ENCODE measurements around the gene PXN.

PXN gene

GRCh38 chr12:120239776-120240494 is 25.6 kb downstream of the PXN start:
- ATAC-seq = no peak
- no peak for TF ChIP-seq ESRRG (CRISPR knock-in tag; IDR thresholded peaks at IDR 0.05)
- no peak for TF ChIP-seq CREB5 (CRISPR knock-in tag; IDR thresholded peaks at IDR 0.05; ENCODE audit: low read depth)
- no peak for TF ChIP-seq CSDC2 (CRISPR knock-in tag; IDR thresholded peaks at IDR 0.05)
- TF ChIP-seq TSHZ2 (CRISPR knock-in tag; IDR thresholded peaks at IDR 0.05) = no peak
- no peak for TF ChIP-seq ARNTL (CRISPR knock-in tag; IDR thresholded peaks at IDR 0.05; ENCODE audit: borderline replicate concordance, low read depth)
- TF ChIP-seq ZFP3 (CRISPR knock-in tag; IDR thresholded peaks at IDR 0.05) = no peak
- TF ChIP-seq SNAI2 (CRISPR knock-in tag; IDR thresholded peaks at IDR 0.05) = no peak
- no peak for TF ChIP-seq ISL1 (CRISPR knock-in tag; IDR thresholded peaks at IDR 0.05)
- no peak for TF ChIP-seq OSR1 (CRISPR knock-in tag; IDR thresholded peaks at IDR 0.05)
- TF ChIP-seq ZNF8 (CRISPR knock-in tag; IDR thresholded peaks at IDR 0.05) = no peak
- TF ChIP-seq CSRNP3 (CRISPR knock-in tag; IDR thresholded peaks at IDR 0.05) = no peak
- TF ChIP-seq ZNF565 (CRISPR knock-in tag; conservative IDR thresholded peaks at IDR 0.05; ENCODE audit: low read depth) = no peak
- no peak for TF ChIP-seq TCF4 (CRISPR knock-in tag; IDR thresholded peaks at IDR 0.05; ENCODE audit: borderline replicate concordance)
- TF ChIP-seq PATZ1 (CRISPR knock-in tag; IDR thresholded peaks at IDR 0.05; ENCODE audit: borderline replicate concordance) = no peak
- TF ChIP-seq TOX (CRISPR knock-in tag; IDR thresholded peaks at IDR 0.05; ENCODE audit: borderline replicate concordance) = no peak
- TF ChIP-seq BACH2 (CRISPR knock-in tag; IDR thresholded peaks at IDR 0.05; ENCODE audit: borderline replicate concordance) = no peak

GRCh38 chr12:120238839-120239445 is 26.6 kb downstream of the PXN start:
- no peak for ATAC-seq
- TF ChIP-seq CSRNP3 (CRISPR knock-in tag; IDR thresholded peaks at IDR 0.05) (no peak), CREB5 (CRISPR knock-in tag; IDR thresholded peaks at IDR 0.05; ENCODE audit: low read depth) (no peak), POU6F1 (CRISPR knock-in tag; IDR thresholded peaks at IDR 0.05; ENCODE audit: borderline replicate concordance, low read depth) (no peak), OSR1 (CRISPR knock-in tag; IDR thresholded peaks at IDR 0.05) (no peak), ZNF565 (CRISPR knock-in tag; conservative IDR thresholded peaks at IDR 0.05; ENCODE audit: low read depth) (no peak), ZFP3 (CRISPR knock-in tag; IDR thresholded peaks at IDR 0.05) (no peak), PPARA (CRISPR knock-in tag; IDR thresholded peaks at IDR 0.05; ENCODE audit: borderline replicate concordance) (no peak), TOX (CRISPR knock-in tag; IDR thresholded peaks at IDR 0.05; ENCODE audit: borderline replicate concordance) (no peak), CSDC2 (CRISPR knock-in tag; IDR thresholded peaks at IDR 0.05) (no peak), BACH2 (CRISPR knock-in tag; IDR thresholded peaks at IDR 0.05; ENCODE audit: borderline replicate concordance) (no peak), ZNF8 (CRISPR knock-in tag; IDR thresholded peaks at IDR 0.05) (no peak)

Measured in SK-N-SH treated with all-trans-retinoic acid at 6 μM for 48 hours (cell line).